Measurements from ENCODE around the gene ZACN.

ZACN gene

GRCh38 chr17:76095943-76096342, 17.0 kb downstream of the ZACN start:
- H3K27ac ChIP-seq = no peak overlapping the region
- DNase-seq (ENCODE audit: low read depth, low spot score) = no peak

GRCh38 chr17:76097716-76098295, 18.8 kb downstream of the ZACN start:
- H3K27ac ChIP-seq = no peak overlapping the region
- no peak for DNase-seq (ENCODE audit: low read depth, low spot score)

DNA sequence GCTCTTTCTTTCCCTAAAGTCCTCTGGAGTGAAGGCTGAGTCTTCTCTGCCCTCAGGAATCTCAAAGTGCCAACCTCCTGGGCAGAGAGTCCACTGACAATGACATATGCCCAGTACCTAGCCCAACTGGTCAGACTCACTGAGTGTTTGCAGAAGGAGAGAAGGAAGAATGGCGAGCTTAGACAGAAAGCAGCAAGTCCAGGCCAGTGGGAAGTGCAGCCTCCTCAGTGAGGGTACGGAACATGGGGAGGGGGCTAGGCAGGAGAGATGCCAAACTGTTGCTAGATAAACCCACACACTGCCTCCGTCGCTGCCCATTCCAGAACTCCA, 23.9 kb downstream of the ZACN start:
- peak overlapping the region; percentile 65 for H3K27ac ChIP-seq
- no peak for DNase-seq (ENCODE audit: low read depth, low spot score)

- H3K27ac ChIP-seq = peak within 1 kb of the TSS; percentile 65
- peak; percentile 22 for DNase-seq (ENCODE audit: low read depth, low spot score)
Measured at GRCh38 chr17:76103274-76104139, 24.5 kb downstream of the ZACN start, which contains the start of gene EXOC7. TSS of gene EXOC7 (minus strand) at chr17:76103787. CDS start at chr17:76103692, 95 bp downstream.

DNA sequence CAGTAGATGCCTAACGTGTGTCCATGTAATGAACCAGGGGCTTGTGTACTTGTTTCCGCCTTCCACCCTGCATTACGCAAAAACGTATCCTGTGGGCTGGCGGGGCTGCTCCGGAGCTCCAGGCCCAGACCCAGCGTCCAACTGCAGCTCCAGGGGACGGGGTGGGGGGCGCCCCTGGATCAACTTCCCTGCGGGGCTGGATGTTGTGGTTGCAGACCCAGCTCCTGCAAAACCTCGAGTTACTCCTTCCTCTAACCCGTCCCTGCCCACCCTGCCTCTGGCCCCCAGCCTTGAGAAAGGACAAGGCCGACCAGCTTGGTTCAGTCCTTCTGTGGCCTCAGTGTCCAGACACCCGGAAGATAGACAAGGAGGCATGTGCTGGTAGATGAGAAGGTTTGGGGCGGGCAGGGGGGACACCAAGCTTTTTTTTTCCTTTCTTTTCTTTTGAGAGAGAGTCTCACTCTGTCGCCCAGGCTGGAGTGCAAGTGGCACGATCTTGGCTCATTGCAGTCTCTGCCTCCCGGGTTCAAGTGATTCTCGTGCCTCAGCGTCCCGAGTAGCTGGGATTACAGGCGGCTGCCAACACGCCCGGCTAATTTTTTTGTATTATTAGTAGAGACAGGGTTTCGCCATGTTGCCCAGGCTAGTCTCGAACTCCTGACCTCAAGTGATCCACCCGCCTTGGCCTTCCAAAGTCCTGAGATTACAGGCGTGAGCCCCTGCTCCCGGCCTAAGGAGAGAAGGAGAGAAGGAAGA, 25.3 kb downstream of the ZACN start:
- no peak for DNase-seq (ENCODE audit: low read depth, low spot score)
- H3K27ac ChIP-seq = peak overlapping the region; percentile 65

- no peak overlapping the region for H3K27ac ChIP-seq
Measured at GRCh38 chr17:76104896-76105231, 25.9 kb downstream of the ZACN start.

DNA sequence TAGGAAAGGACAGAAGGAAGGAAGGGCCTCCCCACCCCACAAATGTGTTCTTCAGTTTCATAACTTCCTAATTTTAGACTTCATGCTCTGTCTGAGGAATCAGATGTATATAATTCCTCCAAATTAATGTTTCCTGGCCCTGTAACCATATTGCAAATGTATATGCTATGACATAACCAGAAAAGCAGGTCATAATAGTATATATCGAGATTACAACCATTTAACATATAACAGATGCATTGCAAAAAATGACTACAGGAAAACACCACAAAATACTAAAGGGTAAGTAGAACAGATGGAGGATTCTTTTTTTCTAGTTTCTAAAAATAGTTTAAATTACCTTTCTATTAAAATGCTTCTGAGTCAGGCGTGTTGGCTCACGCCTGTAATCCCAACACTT, 27.7 kb downstream of the ZACN start:
- DNase-seq (ENCODE audit: low read depth, low spot score) = no peak
- no peak overlapping the region for H3K27ac ChIP-seq

More at GRCh38 chr17:76104896-76105231, 25.9 kb downstream of the ZACN start:
- DNase-seq (ENCODE audit: low read depth, low spot score) = no peak

DNA sequence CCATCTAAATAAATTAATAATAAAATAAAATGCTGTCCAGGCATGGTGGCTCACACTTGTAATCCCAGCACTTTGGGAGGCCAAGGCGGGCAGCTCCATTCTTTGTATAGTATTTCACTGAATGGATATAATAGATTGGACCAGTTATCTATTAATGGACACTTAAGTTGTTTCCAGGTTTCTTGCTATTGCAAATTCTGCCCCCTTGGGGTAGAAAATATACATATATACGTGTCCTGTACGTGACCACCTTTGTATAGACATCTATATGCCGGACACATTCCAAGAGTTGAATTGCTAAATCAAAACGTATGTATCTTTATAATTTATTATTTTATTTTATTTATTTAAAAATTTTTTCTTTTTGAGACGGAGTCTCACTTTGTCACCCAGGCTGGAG, 28.5 kb downstream of the ZACN start:
- H3K27ac ChIP-seq = no peak overlapping the region
- no peak for DNase-seq (ENCODE audit: low read depth, low spot score)

- no peak overlapping the region for H3K27ac ChIP-seq
- no peak for DNase-seq (ENCODE audit: low read depth, low spot score)
Measured at GRCh38 chr17:76111956-76112355, 33.0 kb downstream of the ZACN start.

DNA sequence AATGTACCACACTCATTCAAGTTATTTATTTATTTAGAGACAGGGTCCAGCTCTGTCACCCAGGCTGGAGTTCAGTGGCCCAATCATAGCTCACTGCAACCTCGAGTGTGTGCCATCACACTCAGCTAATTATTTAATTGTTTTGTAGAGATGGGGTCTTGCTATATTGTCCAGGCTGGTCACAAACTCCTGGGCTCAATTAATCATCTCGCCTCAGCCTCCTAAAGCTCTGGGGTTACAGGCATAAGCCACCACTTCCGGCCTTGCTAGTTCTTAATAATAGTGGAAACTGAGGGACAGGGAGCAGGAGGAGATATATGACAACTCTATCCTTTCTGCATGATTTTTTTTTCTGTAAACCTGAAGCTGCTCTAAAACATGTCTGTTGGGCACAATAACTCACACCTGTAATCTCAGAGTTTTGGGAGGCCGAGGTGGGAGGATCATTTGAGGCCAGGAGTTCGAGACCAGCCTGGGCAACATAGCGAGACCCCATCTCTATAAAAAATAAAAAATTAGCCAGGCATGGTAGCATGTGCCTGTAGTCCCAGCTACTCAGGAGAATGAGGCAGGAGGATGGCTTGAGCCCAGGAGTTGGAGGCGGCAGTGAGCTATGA, 36.3 kb downstream of the ZACN start:
- no peak for DNase-seq (ENCODE audit: low read depth, low spot score)
- no peak overlapping the region for H3K27ac ChIP-seq

DNA sequence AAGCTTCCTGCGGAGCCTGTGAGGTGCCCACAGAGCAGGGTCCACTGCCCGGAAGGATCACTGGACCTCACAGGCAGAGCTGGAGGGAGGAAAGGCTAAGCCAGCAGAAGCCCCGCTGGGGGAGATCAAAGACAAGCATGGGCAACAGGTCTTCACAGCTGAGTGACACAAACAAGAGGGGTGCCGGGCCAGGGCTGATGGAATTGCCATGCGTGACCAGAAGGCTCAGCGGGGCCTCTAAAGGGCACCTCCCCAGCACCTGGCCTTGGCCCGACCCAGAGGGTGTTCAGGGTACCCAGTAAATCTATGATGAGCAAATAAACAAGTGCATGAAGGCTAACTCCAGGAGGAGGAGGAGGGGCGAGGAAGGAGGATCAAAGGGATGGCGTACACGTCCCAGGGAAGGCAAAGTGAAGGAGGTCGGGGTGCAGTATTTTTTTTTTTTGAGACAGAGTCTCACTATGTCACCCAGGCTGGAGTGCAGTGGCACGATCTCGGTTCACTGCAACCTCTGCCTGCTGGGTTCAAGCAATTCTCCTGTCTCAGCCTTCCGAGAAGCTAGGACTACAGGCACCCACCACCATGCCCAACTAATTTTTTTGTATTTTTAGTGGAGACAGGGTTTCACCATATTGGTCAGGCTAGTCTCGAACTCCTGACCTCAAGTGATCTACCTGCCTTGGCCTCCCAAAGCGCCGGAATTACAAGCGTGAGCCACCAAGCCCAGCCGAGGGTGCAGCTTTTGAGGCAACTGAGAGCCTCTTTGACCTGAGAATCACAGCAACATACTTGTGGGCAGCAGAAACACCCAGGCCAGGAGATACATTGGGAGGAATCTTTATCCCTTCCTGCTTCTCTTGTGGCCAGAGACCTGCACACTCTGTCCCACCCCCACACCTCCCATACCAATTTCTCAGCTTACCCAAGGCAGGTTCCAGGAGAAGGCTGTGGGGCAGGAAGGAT, 40.7 kb downstream of the ZACN start:
- no peak overlapping the region for H3K27ac ChIP-seq
- DNase-seq (ENCODE audit: low read depth, low spot score) = no peak

- no peak overlapping the region for H3K27ac ChIP-seq
- DNase-seq (ENCODE audit: low read depth, low spot score) = no peak
Measured at GRCh38 chr17:76120658-76121008, 41.7 kb downstream of the ZACN start.

GRCh38 chr17:76121932-76122430, 43.0 kb downstream of the ZACN start:
- no peak for DNase-seq (ENCODE audit: low read depth, low spot score)
- no peak overlapping the region for H3K27ac ChIP-seq

DNA sequence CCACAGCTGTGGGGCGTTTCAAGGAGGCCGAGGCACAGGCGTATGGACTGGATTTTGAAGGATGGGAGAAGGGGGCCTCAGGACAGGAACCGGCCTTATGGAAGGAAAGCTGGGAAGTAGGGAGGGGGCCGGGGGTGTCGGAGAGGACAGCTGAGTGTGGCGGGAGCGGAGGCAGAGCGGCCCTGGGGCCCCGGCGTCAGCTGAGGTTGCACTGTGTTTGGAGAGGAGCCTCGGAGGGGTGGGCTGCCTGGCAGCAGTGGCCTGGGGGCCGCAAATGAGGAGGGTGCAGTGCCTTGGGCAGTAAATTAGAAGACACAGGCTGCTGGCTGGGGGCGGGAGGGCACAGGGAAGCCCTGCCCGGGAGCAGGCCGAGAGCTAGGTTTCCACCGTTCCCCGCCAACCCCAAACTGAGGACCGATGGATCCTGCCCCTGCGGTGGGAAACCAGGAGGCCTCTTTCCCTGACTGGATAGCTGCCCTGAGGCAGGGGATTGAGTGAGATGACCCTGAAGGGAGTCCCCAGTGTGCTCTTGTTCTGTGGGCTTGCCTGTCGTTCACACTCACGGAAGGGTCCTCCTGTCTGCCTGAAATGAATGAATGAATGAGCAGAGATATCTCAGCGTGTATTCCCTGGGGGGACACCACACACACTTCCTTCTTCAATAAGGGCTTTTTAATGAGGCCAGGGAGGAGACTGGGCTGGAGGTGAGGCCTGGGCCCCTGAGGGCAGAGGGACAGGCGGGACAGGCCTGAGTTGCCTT, 43.6 kb downstream of the ZACN start:
- DNase-seq (ENCODE audit: low read depth, low spot score) = no peak
- H3K27ac ChIP-seq = no peak overlapping the region

DNA sequence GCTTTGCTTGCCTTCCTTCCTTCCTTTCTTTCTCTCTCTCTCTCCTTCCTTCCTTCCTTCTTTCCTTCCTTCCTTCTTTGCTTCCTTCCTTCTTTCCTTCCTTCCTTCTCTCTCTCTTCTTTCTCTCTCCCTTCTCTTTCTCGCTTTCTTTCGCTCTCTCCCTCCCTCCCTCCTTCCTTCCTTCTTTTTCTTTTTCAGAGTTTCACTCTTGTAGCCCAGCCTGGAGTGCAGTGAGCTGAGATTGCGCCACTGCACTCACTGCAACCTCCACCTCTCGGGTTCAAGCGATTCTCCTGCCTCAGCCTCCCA, 44.2 kb downstream of the ZACN start:
- no peak for DNase-seq (ENCODE audit: low read depth, low spot score)
- no peak overlapping the region for H3K27ac ChIP-seq

- no peak overlapping the region for H3K27ac ChIP-seq
- DNase-seq (ENCODE audit: low read depth, low spot score) = no peak
Measured at GRCh38 chr17:76123749-76124581, 45.0 kb downstream of the ZACN start.

- no peak overlapping the region for H3K27ac ChIP-seq
- no peak for DNase-seq (ENCODE audit: low read depth, low spot score)
Measured at GRCh38 chr17:76124582-76125390, 45.8 kb downstream of the ZACN start.

DNA sequence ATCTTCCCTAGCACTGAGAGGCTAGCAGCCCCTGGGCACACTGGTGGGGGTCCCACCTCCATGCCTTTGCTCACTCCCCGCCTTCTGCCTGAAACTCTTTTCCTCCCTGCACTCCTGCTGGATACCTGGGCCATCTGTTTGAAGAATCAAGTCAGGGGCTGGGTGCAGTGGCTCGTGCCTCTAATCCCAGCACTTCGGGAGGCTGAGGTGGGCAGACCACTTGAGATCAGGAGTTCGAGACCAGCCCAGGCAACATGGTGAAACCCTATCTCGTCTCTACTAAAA, 46.4 kb downstream of the ZACN start:
- no peak overlapping the region for H3K27ac ChIP-seq
- no peak for DNase-seq (ENCODE audit: low read depth, low spot score)

All from epithelial cell of prostate (primary cell).